Measurements from ENCODE around the gene RAPGEF6.

DNA sequence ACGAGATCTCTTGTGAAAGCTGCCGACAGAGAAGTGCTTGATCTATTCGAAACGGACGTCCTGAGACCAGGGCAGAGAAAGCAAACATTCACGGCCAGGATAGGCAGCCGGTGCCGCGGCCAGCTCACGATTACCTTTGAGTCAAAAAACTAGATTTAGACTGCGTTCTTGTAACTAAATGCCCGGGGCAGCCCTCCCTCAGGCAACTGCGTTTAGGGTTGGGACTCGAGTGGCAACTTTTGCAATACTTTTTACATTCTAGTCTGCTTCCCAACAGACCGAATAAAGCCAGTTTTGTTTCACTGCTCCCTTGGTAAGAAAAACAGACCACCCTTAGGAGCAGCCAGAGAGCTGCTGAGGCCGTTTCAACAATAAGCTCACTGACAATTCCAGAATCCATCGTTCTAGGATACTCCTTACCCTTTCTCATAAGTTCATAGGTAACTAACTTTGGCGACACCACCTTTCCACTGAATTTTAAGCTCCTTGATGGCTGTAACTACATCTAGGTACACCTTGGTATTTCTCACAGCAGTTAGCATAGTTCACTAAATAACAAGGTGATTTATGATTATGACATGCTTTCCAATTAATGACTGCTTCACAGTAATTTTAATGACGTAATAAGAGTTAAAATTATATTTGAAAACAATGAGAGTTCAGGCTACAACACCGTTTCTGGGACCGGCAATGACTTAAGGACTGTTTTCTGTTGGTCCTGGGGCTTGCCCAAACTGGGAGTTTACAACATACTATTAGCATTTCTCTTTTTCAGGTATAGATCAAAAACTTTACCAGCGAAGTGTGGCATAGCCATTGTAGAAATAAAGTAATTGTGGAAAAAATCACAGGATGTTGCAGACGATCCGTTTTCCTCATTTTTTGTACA is 899 bp upstream of the RAPGEF6 start:
- TF ChIP-seq POLR2AphosphoS5 (IDR thresholded peaks at IDR 0.05; ENCODE audit: borderline replicate concordance, low read depth, low read length) (no peak), EZH2 (IDR thresholded peaks at IDR 0.05) (no peak)

All from SK-N-MC (cell line).